HepG2 (cell line): Measurements from ENCODE around the gene CALR. TPM values are rescaled to one million over a fixed set of nuclear protein-coding genes. Genes with fewer than 3 reads are reported as not detected.

ENCODE experiments used
- BCL6 ChIP-seq: IDR thresholded peaks from 2 replicates; pipeline ENCODE4 v1.6.1; 2016; ENCODE audit warnings: missing genetic modification reagents, missing compliant biosample characterization
- KDM2A ChIP-seq: sonication (generic); formaldehyde crosslinking; IDR thresholded peaks from 2 replicates; pipeline ENCODE4 v1.4.0; 2020; ENCODE audit warnings: low read depth, missing genetic modification reagents, borderline replicate concordance
- MAFK ChIP-seq, 2 experiments: IDR thresholded peaks in 1 of 2; conservative IDR thresholded peaks in 1 of 2; 2 replicates each; pipeline ENCODE4 v1.6.1; 2011; ENCODE audit warnings: improper control_type of control experiment in 2 of 2, low read length in 2 of 2
- MBNL3 ChIP-seq: fragments of 250-450 bp; sonication (Bioruptor Pico); conservative IDR thresholded peaks from 2 replicates; pipeline ENCODE4 v1.8.0; 2022; ENCODE audit warnings: mild to moderate bottlenecking, inconsistent platforms
- NPAS2 ChIP-seq: sonication (generic); formaldehyde crosslinking; IDR thresholded peaks from 2 replicates; pipeline ENCODE4 v1.8.0; 2022; ENCODE audit warnings: mild to moderate bottlenecking, missing genetic modification reagents, borderline replicate concordance
- PAF1 ChIP-seq: IDR thresholded peaks from 2 replicates; pipeline ENCODE4 v1.6.1; 2016; ENCODE audit warnings: missing genetic modification reagents, missing compliant biosample characterization
- PBX3 ChIP-seq: sonication (generic); formaldehyde crosslinking; IDR thresholded peaks from 2 replicates; pipeline ENCODE4 v1.8.1; 2023; ENCODE audit warnings: missing genetic modification reagents, inconsistent platforms, borderline replicate concordance
- U2AF1 ChIP-seq: fragments of 200-400 bp; formaldehyde crosslinking; optimal IDR thresholded peaks from 2 replicates; pipeline ENCODE3; 2017; ENCODE audit warnings: mild to moderate bottlenecking, low read depth, low read length
- ZBTB7B ChIP-seq: sonication (generic); formaldehyde crosslinking; IDR thresholded peaks from 2 replicates; pipeline ENCODE4 v1.4.0; 2020; ENCODE audit warnings: missing genetic modification reagents
- ZC3H13 ChIP-seq: sonication (generic); formaldehyde crosslinking; IDR thresholded peaks from 2 replicates; pipeline ENCODE4 v1.8.1; 2023; ENCODE audit warnings: mild to moderate bottlenecking, missing genetic modification reagents, moderate library complexity
- ZNF564 ChIP-seq: sonication (generic); formaldehyde crosslinking; IDR thresholded peaks from 2 replicates; pipeline ENCODE4 v1.8.1; 2023; ENCODE audit warnings: mild to moderate bottlenecking, missing genetic modification reagents
- ZNF577 ChIP-seq: sonication (generic); formaldehyde crosslinking; IDR thresholded peaks from 2 replicates; pipeline ENCODE4 v1.4.0; 2020; ENCODE audit warnings: mild to moderate bottlenecking, low read depth, missing genetic modification reagents, borderline replicate concordance
- ZNF614 ChIP-seq: IDR thresholded peaks from 2 replicates; pipeline ENCODE4 v1.6.1; 2018; ENCODE audit warnings: missing biosample characterization, missing genetic modification reagents, inconsistent platforms, borderline replicate concordance
- ZNF773 ChIP-seq: sonication (generic); formaldehyde crosslinking; IDR thresholded peaks from 2 replicates; pipeline ENCODE4 v1.4.0; 2020; ENCODE audit warnings: missing genetic modification reagents, borderline replicate concordance
- ZNF841 ChIP-seq: sonication (generic); formaldehyde crosslinking; IDR thresholded peaks from 2 replicates; pipeline ENCODE4 v1.8.1; 2023; ENCODE audit warnings: missing genetic modification reagents, borderline replicate concordance
- polyA plus RNA-seq, 8 experiments: library from polyadenylated mRNA; depleted of rRNA in 3 of 8; stranded (reverse) in 7 of 8; unstranded in 1 of 8; fragments of >200 nt; fragmentation: Illumina TruSeq in 4 of 8; extraction: Trizol in 4 of 8; gene quantifications; 2 replicates each; pipeline versions ENCODE4 v1.2.1 to v1.2.3, GENCODE V29; 2011 to 2016; ENCODE audit warnings: low read depth in 4 of 8, missing spikeins in 1 of 8, mixed read lengths in 1 of 8; ENCODE audit not compliant: insufficient read depth in 1 of 8
- total RNA-seq, 5 experiments: library from RNA; depleted of rRNA; stranded (reverse); fragments of >200 nt; fragmentation: Illumina TruSeq; extraction: Trizol; gene quantifications; 2 replicates each; pipeline ENCODE4 v1.2.3, GENCODE V29; 2016; ENCODE audit warnings: low read depth in 1 of 5

The CALR gene
- total and polyA plus RNA-seq, 2 of the 13 experiments (the other 11 are each of a cell fraction or from before 2014, with no cell fraction given), result 898 to 934 TPM

GRCh38 chr19:12983542-12984142 lies 45.2 kb downstream of the CALR start (continued):
- TF ChIP-seq PAF1 (CRISPR knock-in tag) (no peak), ZNF841 (CRISPR knock-in tag) (no peak), MBNL3 (CRISPR knock-in tag) (no peak), BCL6 (CRISPR knock-in tag) (0 out of 2 replicates have a peak, but pooled peaks have one; percentile 8), MAFK (conservative IDR thresholded peaks at IDR 0.05 in 1 of 2, IDR thresholded peaks at IDR 0.05 in 1 of 2; ENCODE audit: low read length in 2 of 2) (no peak), ZNF614 (CRISPR knock-in tag) (peak; percentile 41; the same call in 1 of the 2 replicates), PBX3 (CRISPR knock-in tag) (no peak), U2AF1 (no peak), ZC3H13 (no peak), ZNF564 (no peak), ZBTB7B (CRISPR knock-in tag) (peak; percentile 69), ZNF577 (CRISPR knock-in tag) (no peak), KDM2A (CRISPR knock-in tag) (peak; percentile 58; the same call in 1 of the 2 replicates), ZNF773 (no peak), NPAS2 (no peak)
